HEK293 (cell line): Measurements from ENCODE around the gene LAMA5.

ENCODE experiments used
- ZNF560 ChIP-seq: fragments of 450-650 bp; formaldehyde crosslinking; IDR thresholded peaks from 2 replicates; pipeline ENCODE4 v1.5.1; 2017; ENCODE audit warnings: missing biosample characterization, missing genetic modification characterization, borderline replicate concordance
- ZNF837 ChIP-seq: fragments of 450-650 bp; formaldehyde crosslinking; IDR thresholded peaks from 2 replicates; pipeline ENCODE4 v1.5.1; 2016; ENCODE audit warnings: missing biosample characterization, missing genetic modification characterization
- TF ChIP-seq, protein P1 (sequence below): fragments of 450-650 bp; formaldehyde crosslinking; IDR thresholded peaks from 2 replicates; pipeline ENCODE4 v1.5.1; 2016; ENCODE audit warnings: missing biosample characterization, missing genetic modification characterization
- TF ChIP-seq, protein P2 (sequence below): fragments of 450-650 bp; formaldehyde crosslinking; IDR thresholded peaks from 2 replicates; pipeline ENCODE4 v1.5.1; 2016; ENCODE audit warnings: missing biosample characterization, missing genetic modification characterization
- TF ChIP-seq, protein P3 (sequence below): fragments of 450-650 bp; formaldehyde crosslinking; conservative IDR thresholded peaks from 2 replicates; pipeline ENCODE4 v1.5.1; 2016; ENCODE audit warnings: low read depth, missing biosample characterization, missing genetic modification characterization

DNA sequence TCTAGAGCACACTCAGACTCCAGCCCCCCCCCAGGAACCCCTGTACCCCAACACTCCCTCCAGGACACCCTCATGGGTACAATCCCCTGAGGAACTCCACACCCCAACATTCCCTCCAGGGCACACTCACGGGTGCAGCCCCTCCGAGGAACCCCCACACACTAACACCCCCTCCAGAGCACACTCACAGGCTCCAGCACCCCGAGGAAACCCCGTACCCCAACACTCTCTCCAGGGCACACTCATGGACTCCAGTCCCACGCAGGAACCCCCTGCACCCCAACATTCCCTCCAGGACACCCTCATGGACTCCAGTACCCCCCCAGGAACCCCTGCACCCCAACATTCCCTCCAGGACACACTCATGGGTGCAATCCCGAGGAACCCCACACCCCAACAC lies 31.6 kb downstream of the LAMA5 start:
- TF ChIP-seq ZNF837 (tag by site-specific recombination) (no peak), ZNF560 (tag by site-specific recombination) (no peak)
- TF ChIP-seq, protein P1, sequence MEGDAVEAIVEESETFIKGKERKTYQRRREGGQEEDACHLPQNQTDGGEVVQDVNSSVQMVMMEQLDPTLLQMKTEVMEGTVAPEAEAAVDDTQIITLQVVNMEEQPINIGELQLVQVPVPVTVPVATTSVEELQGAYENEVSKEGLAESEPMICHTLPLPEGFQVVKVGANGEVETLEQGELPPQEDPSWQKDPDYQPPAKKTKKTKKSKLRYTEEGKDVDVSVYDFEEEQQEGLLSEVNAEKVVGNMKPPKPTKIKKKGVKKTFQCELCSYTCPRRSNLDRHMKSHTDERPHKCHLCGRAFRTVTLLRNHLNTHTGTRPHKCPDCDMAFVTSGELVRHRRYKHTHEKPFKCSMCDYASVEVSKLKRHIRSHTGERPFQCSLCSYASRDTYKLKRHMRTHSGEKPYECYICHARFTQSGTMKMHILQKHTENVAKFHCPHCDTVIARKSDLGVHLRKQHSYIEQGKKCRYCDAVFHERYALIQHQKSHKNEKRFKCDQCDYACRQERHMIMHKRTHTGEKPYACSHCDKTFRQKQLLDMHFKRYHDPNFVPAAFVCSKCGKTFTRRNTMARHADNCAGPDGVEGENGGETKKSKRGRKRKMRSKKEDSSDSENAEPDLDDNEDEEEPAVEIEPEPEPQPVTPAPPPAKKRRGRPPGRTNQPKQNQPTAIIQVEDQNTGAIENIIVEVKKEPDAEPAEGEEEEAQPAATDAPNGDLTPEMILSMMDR (tag by site-specific recombination), result no peak
- TF ChIP-seq, protein P2, sequence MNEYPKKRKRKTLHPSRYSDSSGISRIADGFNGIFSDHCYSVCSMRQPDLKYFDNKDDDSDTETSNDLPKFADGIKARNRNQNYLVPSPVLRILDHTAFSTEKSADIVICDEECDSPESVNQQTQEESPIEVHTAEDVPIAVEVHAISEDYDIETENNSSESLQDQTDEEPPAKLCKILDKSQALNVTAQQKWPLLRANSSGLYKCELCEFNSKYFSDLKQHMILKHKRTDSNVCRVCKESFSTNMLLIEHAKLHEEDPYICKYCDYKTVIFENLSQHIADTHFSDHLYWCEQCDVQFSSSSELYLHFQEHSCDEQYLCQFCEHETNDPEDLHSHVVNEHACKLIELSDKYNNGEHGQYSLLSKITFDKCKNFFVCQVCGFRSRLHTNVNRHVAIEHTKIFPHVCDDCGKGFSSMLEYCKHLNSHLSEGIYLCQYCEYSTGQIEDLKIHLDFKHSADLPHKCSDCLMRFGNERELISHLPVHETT (tag by site-specific recombination), result no peak
- TF ChIP-seq, protein P3, sequence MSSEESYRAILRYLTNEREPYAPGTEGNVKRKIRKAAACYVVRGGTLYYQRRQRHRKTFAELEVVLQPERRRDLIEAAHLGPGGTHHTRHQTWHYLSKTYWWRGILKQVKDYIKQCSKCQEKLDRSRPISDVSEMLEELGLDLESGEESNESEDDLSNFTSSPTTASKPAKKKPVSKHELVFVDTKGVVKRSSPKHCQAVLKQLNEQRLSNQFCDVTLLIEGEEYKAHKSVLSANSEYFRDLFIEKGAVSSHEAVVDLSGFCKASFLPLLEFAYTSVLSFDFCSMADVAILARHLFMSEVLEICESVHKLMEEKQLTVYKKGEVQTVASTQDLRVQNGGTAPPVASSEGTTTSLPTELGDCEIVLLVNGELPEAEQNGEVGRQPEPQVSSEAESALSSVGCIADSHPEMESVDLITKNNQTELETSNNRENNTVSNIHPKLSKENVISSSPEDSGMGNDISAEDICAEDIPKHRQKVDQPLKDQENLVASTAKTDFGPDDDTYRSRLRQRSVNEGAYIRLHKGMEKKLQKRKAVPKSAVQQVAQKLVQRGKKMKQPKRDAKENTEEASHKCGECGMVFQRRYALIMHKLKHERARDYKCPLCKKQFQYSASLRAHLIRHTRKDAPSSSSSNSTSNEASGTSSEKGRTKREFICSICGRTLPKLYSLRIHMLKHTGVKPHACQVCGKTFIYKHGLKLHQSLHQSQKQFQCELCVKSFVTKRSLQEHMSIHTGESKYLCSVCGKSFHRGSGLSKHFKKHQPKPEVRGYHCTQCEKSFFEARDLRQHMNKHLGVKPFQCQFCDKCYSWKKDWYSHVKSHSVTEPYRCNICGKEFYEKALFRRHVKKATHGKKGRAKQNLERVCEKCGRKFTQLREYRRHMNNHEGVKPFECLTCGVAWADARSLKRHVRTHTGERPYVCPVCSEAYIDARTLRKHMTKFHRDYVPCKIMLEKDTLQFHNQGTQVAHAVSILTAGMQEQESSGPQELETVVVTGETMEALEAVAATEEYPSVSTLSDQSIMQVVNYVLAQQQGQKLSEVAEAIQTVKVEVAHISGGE (tag by site-specific recombination), result no peak
